ENCODE measurements around the gene LHFPL5. TPM values are rescaled to one million over a fixed set of nuclear protein-coding genes. Genes with fewer than 3 reads are reported as not detected.

Gene LHFPL5
- polyA plus RNA-seq, 1 donor (not counting 4 experiments of a cell fraction or from before 2014, with no cell fraction given): not detected

DNA sequence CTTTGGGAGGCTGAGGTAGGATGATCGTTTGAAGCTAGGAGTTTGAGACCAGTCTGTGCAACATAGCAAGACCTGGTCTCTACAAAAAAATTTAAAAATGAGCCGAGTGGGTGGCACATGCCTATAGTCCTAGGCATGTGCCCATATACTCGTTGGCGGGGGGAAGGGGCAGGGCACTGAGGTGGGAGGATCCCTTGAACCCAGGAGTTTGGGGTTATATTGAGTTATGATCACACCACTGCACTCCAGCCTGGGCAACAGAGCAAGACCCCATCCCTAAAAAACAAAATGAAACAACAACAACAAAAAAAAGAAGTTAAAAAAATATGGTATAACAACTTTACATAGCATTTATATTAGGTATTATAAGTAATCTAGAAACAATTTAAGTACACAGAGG lies 47.8 kb downstream of the LHFPL5 start:
- Histone ChIP-seq H3K4me3 (ENCODE audit: control insufficient read depth in 2 of 3, extremely low read depth in 1 of 3, insufficient read depth in 2 of 3, low read depth in 1 of 3, low read length in 3 of 3) (no peak overlapping the region), H3K27ac (ENCODE audit: control insufficient read depth, insufficient read depth, low read length) (no peak overlapping the region), H3K79me2 (ENCODE audit: control insufficient read depth, insufficient read depth, low read length) (no peaks in the 10 kb centered on the region), H3K9me3 (ENCODE audit: control insufficient read depth, low read depth, low read length) (no peaks in the 10 kb centered on the region), H3K4me1 (ENCODE audit: control insufficient read depth, extremely low read depth, insufficient read depth, low read length) (no peaks in the 10 kb centered on the region), H3K27me3 (ENCODE audit: control insufficient read depth, extremely low read depth, insufficient read depth, low read length) (no peaks in the 10 kb centered on the region), H4K20me1 (ENCODE audit: control insufficient read depth, extremely low read depth, insufficient read depth, low read length) (no peaks in the 10 kb centered on the region), H2AFZ (ENCODE audit: control insufficient read depth, low read length) (no peak overlapping the region), H3K9ac (ENCODE audit: control insufficient read depth, extremely low read depth, insufficient read depth, low read length) (no peak overlapping the region), H3K9me1 (ENCODE audit: control insufficient read depth, extremely low read depth, insufficient read depth, low read length) (no peaks in the 10 kb centered on the region), H3K4me2 (ENCODE audit: control insufficient read depth, extremely low read depth, insufficient read depth, low read depth, low read length) (no peak overlapping the region), H3K36me3 (ENCODE audit: control insufficient read depth in 2 of 2, extremely low read depth in 1 of 2, insufficient read depth in 2 of 2, low read length in 2 of 2) (peaks cover 13 to 14% of the 10 kb centered on the region in 2 experiments)
- no peak for DNase-seq (ENCODE audit: low read depth, low spot score)
- TF ChIP-seq EZH2 (IDR thresholded peaks at IDR 0.05; ENCODE audit: low read length): no peak
- FAIRE-seq: no peak
- dilution Hi-C loops (cut with MboI; ENCODE audit: extremely low pct_ligation_motif_present, low sequenced_read_pairs): no loop called here

DNA sequence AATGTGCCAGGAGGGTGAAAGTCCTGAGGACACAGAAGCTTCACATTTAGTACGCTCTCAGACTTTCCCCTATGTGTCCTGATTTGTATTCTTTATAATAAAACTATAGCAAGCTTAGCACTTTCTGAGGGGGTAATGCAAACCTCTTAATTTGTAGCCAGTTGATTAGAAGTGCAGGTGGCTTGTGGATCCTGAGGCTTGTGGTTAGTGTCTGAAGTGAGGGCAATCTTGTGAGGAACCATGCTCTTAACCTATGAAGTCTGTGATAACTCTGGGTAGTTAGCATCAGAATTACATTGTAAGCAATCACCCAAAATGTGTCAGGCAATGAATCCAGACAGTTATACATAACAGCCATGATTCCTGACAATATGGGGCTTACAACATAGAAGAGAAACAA lies 51.1 kb downstream of the LHFPL5 start:
- H3K9me1 ChIP-seq (ENCODE audit: control insufficient read depth, extremely low read depth, insufficient read depth, low read length): no peaks in the 10 kb centered on the region
- DNase-seq (ENCODE audit: low read depth, low spot score) (no peak), FAIRE-seq (no peak)
- no peak overlapping the region for H3K27ac ChIP-seq (ENCODE audit: control insufficient read depth, insufficient read depth, low read length)
- no peak overlapping the region for H3K9ac ChIP-seq (ENCODE audit: control insufficient read depth, extremely low read depth, insufficient read depth, low read length)
- H3K27me3 ChIP-seq (ENCODE audit: control insufficient read depth, extremely low read depth, insufficient read depth, low read length): no peaks in the 10 kb centered on the region
- no peak overlapping the region for H3K4me3 ChIP-seq (ENCODE audit: control insufficient read depth in 2 of 3, extremely low read depth in 1 of 3, insufficient read depth in 2 of 3, low read depth in 1 of 3, low read length in 3 of 3)
- no peaks in the 10 kb centered on the region for H4K20me1 ChIP-seq (ENCODE audit: control insufficient read depth, extremely low read depth, insufficient read depth, low read length)
- dilution Hi-C loops (cut with MboI; ENCODE audit: extremely low pct_ligation_motif_present, low sequenced_read_pairs): no loop called here
- no peak overlapping the region for H3K4me2 ChIP-seq (ENCODE audit: control insufficient read depth, extremely low read depth, insufficient read depth, low read depth, low read length)
- TF ChIP-seq, protein P1, sequence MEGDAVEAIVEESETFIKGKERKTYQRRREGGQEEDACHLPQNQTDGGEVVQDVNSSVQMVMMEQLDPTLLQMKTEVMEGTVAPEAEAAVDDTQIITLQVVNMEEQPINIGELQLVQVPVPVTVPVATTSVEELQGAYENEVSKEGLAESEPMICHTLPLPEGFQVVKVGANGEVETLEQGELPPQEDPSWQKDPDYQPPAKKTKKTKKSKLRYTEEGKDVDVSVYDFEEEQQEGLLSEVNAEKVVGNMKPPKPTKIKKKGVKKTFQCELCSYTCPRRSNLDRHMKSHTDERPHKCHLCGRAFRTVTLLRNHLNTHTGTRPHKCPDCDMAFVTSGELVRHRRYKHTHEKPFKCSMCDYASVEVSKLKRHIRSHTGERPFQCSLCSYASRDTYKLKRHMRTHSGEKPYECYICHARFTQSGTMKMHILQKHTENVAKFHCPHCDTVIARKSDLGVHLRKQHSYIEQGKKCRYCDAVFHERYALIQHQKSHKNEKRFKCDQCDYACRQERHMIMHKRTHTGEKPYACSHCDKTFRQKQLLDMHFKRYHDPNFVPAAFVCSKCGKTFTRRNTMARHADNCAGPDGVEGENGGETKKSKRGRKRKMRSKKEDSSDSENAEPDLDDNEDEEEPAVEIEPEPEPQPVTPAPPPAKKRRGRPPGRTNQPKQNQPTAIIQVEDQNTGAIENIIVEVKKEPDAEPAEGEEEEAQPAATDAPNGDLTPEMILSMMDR (optimal IDR thresholded peaks at IDR 0.05 in 1 of 3, IDR thresholded peaks at IDR 0.05 in 1 of 3, conservative IDR thresholded peaks at IDR 0.05 in 1 of 3; ENCODE audit: extremely low read depth in 1 of 3, insufficient read depth in 2 of 3, low read length in 3 of 3): no peak
- TF ChIP-seq EZH2 (IDR thresholded peaks at IDR 0.05; ENCODE audit: low read length): no peak
- H3K4me1 ChIP-seq (ENCODE audit: control insufficient read depth, extremely low read depth, insufficient read depth, low read length): no peaks in the 10 kb centered on the region
- no peaks in the 10 kb centered on the region for H3K79me2 ChIP-seq (ENCODE audit: control insufficient read depth, insufficient read depth, low read length)
- no peak overlapping the region for H2AFZ ChIP-seq (ENCODE audit: control insufficient read depth, low read length)
- H3K9me3 ChIP-seq (ENCODE audit: control insufficient read depth, low read depth, low read length): no peaks in the 10 kb centered on the region
- peaks cover 14 to 20% of the 10 kb centered on the region in 2 experiments for H3K36me3 ChIP-seq (ENCODE audit: control insufficient read depth in 2 of 2, extremely low read depth in 1 of 2, insufficient read depth in 2 of 2, low read length in 2 of 2)

DNA sequence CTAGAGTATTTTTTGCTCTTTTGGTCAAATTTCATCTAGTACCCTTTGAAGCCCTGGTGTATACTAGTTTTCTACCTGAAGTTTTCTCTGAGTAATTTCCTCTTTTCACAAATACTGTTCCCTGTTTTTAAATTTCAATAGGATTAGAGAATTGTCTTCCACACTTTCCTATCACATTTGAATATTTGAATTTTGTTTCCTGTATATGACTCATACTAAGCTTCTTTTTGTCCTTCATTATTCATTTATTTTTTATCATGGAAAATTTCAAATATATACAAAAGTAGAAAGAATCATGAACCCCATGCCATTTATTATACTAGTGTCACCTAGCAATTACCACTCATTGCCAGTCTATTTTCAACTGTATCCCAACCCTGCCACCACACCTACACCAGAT lies 52.7 kb downstream of the LHFPL5 start:
- no peak for TF ChIP-seq EZH2 (IDR thresholded peaks at IDR 0.05; ENCODE audit: low read length)
- TF ChIP-seq, protein P1 (optimal IDR thresholded peaks at IDR 0.05 in 1 of 3, IDR thresholded peaks at IDR 0.05 in 1 of 3, conservative IDR thresholded peaks at IDR 0.05 in 1 of 3; ENCODE audit: extremely low read depth in 1 of 3, insufficient read depth in 2 of 3, low read length in 3 of 3): no peak
- FAIRE-seq (no peak), DNase-seq (ENCODE audit: low read depth, low spot score) (no peak)
- Histone ChIP-seq H3K79me2 (ENCODE audit: control insufficient read depth, insufficient read depth, low read length) (no peaks in the 10 kb centered on the region), H3K9me3 (ENCODE audit: control insufficient read depth, low read depth, low read length) (no peaks in the 10 kb centered on the region), H2AFZ (ENCODE audit: control insufficient read depth, low read length) (no peak overlapping the region), H3K36me3 (ENCODE audit: control insufficient read depth in 2 of 2, extremely low read depth in 1 of 2, insufficient read depth in 2 of 2, low read length in 2 of 2) (peaks cover 16% of the 10 kb centered on the region in 2 experiments), H3K9me1 (ENCODE audit: control insufficient read depth, extremely low read depth, insufficient read depth, low read length) (no peaks in the 10 kb centered on the region), H4K20me1 (ENCODE audit: control insufficient read depth, extremely low read depth, insufficient read depth, low read length) (no peaks in the 10 kb centered on the region), H3K4me1 (ENCODE audit: control insufficient read depth, extremely low read depth, insufficient read depth, low read length) (no peaks in the 10 kb centered on the region), H3K27ac (ENCODE audit: control insufficient read depth, insufficient read depth, low read length) (no peak overlapping the region), H3K4me2 (ENCODE audit: control insufficient read depth, extremely low read depth, insufficient read depth, low read depth, low read length) (no peak overlapping the region), H3K4me3 (ENCODE audit: control insufficient read depth in 2 of 3, extremely low read depth in 1 of 3, insufficient read depth in 2 of 3, low read depth in 1 of 3, low read length in 3 of 3) (no peak overlapping the region), H3K27me3 (ENCODE audit: control insufficient read depth, extremely low read depth, insufficient read depth, low read length) (no peaks in the 10 kb centered on the region), H3K9ac (ENCODE audit: control insufficient read depth, extremely low read depth, insufficient read depth, low read length) (no peak overlapping the region)
- dilution Hi-C loops (cut with MboI; ENCODE audit: extremely low pct_ligation_motif_present, low sequenced_read_pairs): no loop called here

All from keratinocyte (primary cell).